Endothelial cell of umbilical vein (primary cell): ENCODE data around the gene UVRAG. TPM values are rescaled to one million over a fixed set of nuclear protein-coding genes. Genes with fewer than 3 reads are reported as not detected.

ENCODE experiments used
- BruUV-seq: library from RNA; stranded (reverse); fragments of 400-500 nt; replicated peaks from 2 replicates; lab custom pipeline; 2021; lab: Mats Ljungman, UMichigan
- CTCF ChIA-PET: fragments of 300-600, 350-600 bp; sonication (Branson Sonifier 250); formaldehyde crosslinking; loops from one replicate; lab custom pipeline; 2021; ENCODE audit warnings: antibody characterized with exemption, inconsistent platforms; lab: Charles Lee
- POLR2A ChIA-PET: fragments of 300-600, 350-600 bp; sonication (Branson Sonifier 250); formaldehyde crosslinking; loops from one replicate; lab custom pipeline; 2021; ENCODE audit warnings: antibody characterized with exemption, inconsistent platforms; lab: Charles Lee
- DNase-seq: peaks from one replicate; pipeline ENCODE4 v3.0.0-alpha.2; 2011; ENCODE audit warnings: low read depth, low spot score
- FAIRE-seq: peaks from 2 replicates; lab custom pipeline; 2011; peaks lifted over from hg19 to GRCh38; lab: Jason Lieb, UNC
- H2AFZ ChIP-seq: 2 replicates; pipeline ENCODE4 v1.6.0; 2012; ENCODE audit warnings: low read depth, low read length, control low read depth, inconsistent platforms
- H3K27ac ChIP-seq: 2 replicates; pipeline ENCODE4 v1.5.1; 2011; ENCODE audit warnings: low read depth, mild to moderate bottlenecking, control low read depth, low read length, moderate library complexity; ENCODE audit not compliant: insufficient read depth
- H3K27me3 ChIP-seq, 2 experiments: 2 replicates each; pipeline versions ENCODE4 v1.6.0 to v1.6.1; 2011; ENCODE audit warnings: low read length in 2 of 2, mixed read lengths in 1 of 2; ENCODE audit not compliant: control insufficient read depth in 2 of 2, insufficient read depth in 2 of 2
- H3K36me3 ChIP-seq, 2 experiments: 2 replicates in 1 of 2; 3 replicates in 1 of 2; pipeline ENCODE4 v1.5.1; 2011; ENCODE audit warnings: low read length in 2 of 2, mild to moderate bottlenecking in 1 of 2, moderate library complexity in 1 of 2; ENCODE audit not compliant: control insufficient read depth in 2 of 2, insufficient read depth in 2 of 2; ENCODE audit errors: extremely low read depth in 1 of 2
- H3K4me1 ChIP-seq: 3 replicates; pipeline ENCODE4 v1.5.1; 2011; ENCODE audit warnings: mild to moderate bottlenecking, low read length; ENCODE audit not compliant: control insufficient read depth, insufficient read depth; ENCODE audit errors: extremely low read depth
- H3K4me2 ChIP-seq: 2 replicates; pipeline ENCODE4 v1.6.1; 2011; ENCODE audit warnings: low read length, control low read depth, mixed read lengths; ENCODE audit not compliant: insufficient read depth
- H3K4me3 ChIP-seq, 3 experiments: fragments of 200-600 bp in 1 of 3; sonication (generic), shearing (Covaris generic) in 1 of 3; replicated peaks in 1 of 3; 2 replicates each; pipeline ENCODE4 v1.5.1; 2011 to 2016; ENCODE audit warnings: control low read depth in 3 of 3, low read length in 3 of 3, mild to moderate bottlenecking in 2 of 3, inconsistent platforms in 1 of 3, low read depth in 1 of 3, moderate library complexity in 1 of 3; ENCODE audit not compliant: insufficient read depth in 1 of 3
- H3K79me2 ChIP-seq: 2 replicates; pipeline ENCODE4 v1.6.0; 2012; ENCODE audit warnings: low read length, inconsistent platforms; ENCODE audit not compliant: control insufficient read depth, insufficient read depth
- H3K9ac ChIP-seq: replicated peaks from 2 replicates; pipeline ENCODE3; 2011; ENCODE audit warnings: low read length, control low read depth; ENCODE audit not compliant: insufficient read depth; ENCODE audit errors: extremely low read depth
- H3K9me1 ChIP-seq: replicated peaks from 3 replicates; pipeline ENCODE4 v1.6.0; 2011; ENCODE audit warnings: mild to moderate bottlenecking, low read length; ENCODE audit not compliant: control insufficient read depth, insufficient read depth; ENCODE audit errors: extremely low read depth
- H3K9me3 ChIP-seq: replicated peaks from 2 replicates; pipeline ENCODE4 v1.5.1; 2012; ENCODE audit warnings: low read length, inconsistent platforms; ENCODE audit not compliant: control insufficient read depth, insufficient read depth
- H4K20me1 ChIP-seq: replicated peaks from 2 replicates; pipeline ENCODE3; 2011; ENCODE audit warnings: mild to moderate bottlenecking, low read length; ENCODE audit not compliant: control insufficient read depth, insufficient read depth; ENCODE audit errors: extremely low read depth
- CTCF ChIP-seq, 2 donors: IDR thresholded peaks; 1 replicate in 1 of 2; 2 replicates in 1 of 2; pipeline ENCODE4 v1.5.1; 2011; ENCODE audit warnings: low read length in 2 of 2, mild to moderate bottlenecking in 2 of 2, moderate library complexity in 2 of 2, control low read depth in 1 of 2, inconsistent platforms in 1 of 2, low read depth in 1 of 2; ENCODE audit not compliant: insufficient read depth in 1 of 2; ENCODE audit errors: extremely low read depth in 1 of 2
- EZH2 ChIP-seq: IDR thresholded peaks from 2 replicates; pipeline ENCODE4 v1.6.1; 2012; ENCODE audit warnings: borderline replicate concordance, low read depth, mild to moderate bottlenecking, moderate library complexity, low read length, inconsistent platforms; ENCODE audit not compliant: severe bottlenecking
- GATA2 ChIP-seq: IDR thresholded peaks from 2 replicates; pipeline ENCODE4 v1.7.0; 2011; ENCODE audit warnings: low read depth, mild to moderate bottlenecking, moderate library complexity, mixed read lengths, low read length; ENCODE audit not compliant: insufficient read length, insufficient read depth
- JUN ChIP-seq: IDR thresholded peaks from 2 replicates; pipeline ENCODE4 v1.6.1; 2011; ENCODE audit warnings: borderline replicate concordance, low read depth; ENCODE audit not compliant: insufficient read length, insufficient read depth
- MAX ChIP-seq: IDR thresholded peaks from 2 replicates; pipeline ENCODE4 v1.6.1; 2011; ENCODE audit not compliant: insufficient read depth, insufficient read length
- MYC ChIP-seq: IDR thresholded peaks from one replicate; pipeline ENCODE4 v1.6.1; 2011; ENCODE audit warnings: mild to moderate bottlenecking, low read depth, low read length
- POLR2A ChIP-seq: IDR thresholded peaks from 2 replicates; pipeline ENCODE4 v1.6.1; 2012; ENCODE audit warnings: low read depth, mild to moderate bottlenecking, control low read depth, low read length
- POLR2AphosphoS5 ChIP-seq: IDR thresholded peaks from 2 replicates; pipeline ENCODE4 v1.6.1; 2012; ENCODE audit warnings: low read depth, mild to moderate bottlenecking, control low read depth, low read length, moderate library complexity; ENCODE audit not compliant: insufficient read depth
- dilution Hi-C: fragments of 300-500 bp; cut with MboI; formaldehyde crosslinking; loops from one replicate; pipeline ENCODE4 v1.15.0; 2019; ENCODE audit warnings: low sequenced_read_pairs; ENCODE audit not compliant: extremely low pct_ligation_motif_present
- intact Hi-C: fragments of 100-400 bp; cut with micrococcal nuclease; formaldehyde crosslinking; loops from one replicate; pipeline ENCODE4 v1.10.0; 2022
- polyA plus RNA-seq, 4 experiments: library from polyadenylated mRNA; depleted of rRNA in 3 of 4; stranded (reverse) in 3 of 4; unstranded in 1 of 4; fragments of >200 nt; gene quantifications; 2 replicates each; pipeline versions ENCODE4 v1.2.1 to v1.2.3, GENCODE V29; 2011 to 2012; ENCODE audit warnings: missing spikeins in 1 of 4
- total RNA-seq: library from RNA; stranded (reverse); gene quantifications from 2 replicates; pipeline ENCODE4 v1.2.3, GENCODE V29; 2021

Gene UVRAG
- total and polyA plus RNA-seq, 2 donors (not counting 3 experiments of a cell fraction or from before 2014, with no cell fraction given): 21.2 to 65.6 TPM

- H2AFZ ChIP-seq: peak overlapping the region; percentile 95
- intact Hi-C loops: loop anchor here (1.0 kb wide), 1 partner anchor 46 kb away; no protein-coding TSS in a partner anchor
- POLR2A ChIA-PET: no interaction called here
Observed at GRCh38 chr11:75768909-75769771, 45.9 kb upstream of the UVRAG start.

More at GRCh38 chr11:75768909-75769771, 45.9 kb upstream of the UVRAG start:
- CTCF ChIA-PET: interaction anchor here (0.7 to 1.8 kb wide), 5 partner anchors 9 to 63 kb away, joined by 3 to 6 read pairs (median 3); no protein-coding TSS in a partner anchor
- H3K27ac ChIP-seq: no peak overlapping the region
- H3K27me3 ChIP-seq: peaks cover 19 to 25% of the 10 kb centered on the region in 2 experiments
- no peaks in the 10 kb centered on the region for H4K20me1 ChIP-seq
- TF ChIP-seq EZH2 (peak; percentile 75), MAX (no peak), CTCF (IDR thresholded peaks at IDR 0.05; ENCODE audit: extremely low read depth in 1 of 2, insufficient read depth in 1 of 2, low read depth in 1 of 2, low read length in 2 of 2) (no peak), POLR2AphosphoS5 (no peak), POLR2A (no peak), GATA2 (no peak), JUN (no peak), MYC (no peak)
- no TSS peak for BruUV-seq
- FAIRE-seq (no peak), DNase-seq (no peak)
- peak overlapping the region; percentile 34 for H3K4me2 ChIP-seq
- H3K36me3 ChIP-seq: no peaks in the 10 kb centered on the region
- H3K79me2 ChIP-seq: no peaks in the 10 kb centered on the region
- no peaks in the 10 kb centered on the region for H3K9me3 ChIP-seq
- H3K4me1 ChIP-seq: peaks cover 9% of the 10 kb centered on the region
- no peaks in the 10 kb centered on the region for H3K9me1 ChIP-seq
- H3K9ac ChIP-seq: peak overlapping the region; percentile 76
- H3K4me3 ChIP-seq: peak overlapping the region; percentile 9 to 43 (median 25)
- dilution Hi-C loops: no loop called here
